Kidney tubule cell (primary cell): ENCODE results near the gene MYH1.

Source experiments
- DNase-seq: peaks from one replicate; pipeline ENCODE4 v3.0.0-alpha.2; 2018; ENCODE audit warnings: low spot score

MYH1 gene

DNA sequence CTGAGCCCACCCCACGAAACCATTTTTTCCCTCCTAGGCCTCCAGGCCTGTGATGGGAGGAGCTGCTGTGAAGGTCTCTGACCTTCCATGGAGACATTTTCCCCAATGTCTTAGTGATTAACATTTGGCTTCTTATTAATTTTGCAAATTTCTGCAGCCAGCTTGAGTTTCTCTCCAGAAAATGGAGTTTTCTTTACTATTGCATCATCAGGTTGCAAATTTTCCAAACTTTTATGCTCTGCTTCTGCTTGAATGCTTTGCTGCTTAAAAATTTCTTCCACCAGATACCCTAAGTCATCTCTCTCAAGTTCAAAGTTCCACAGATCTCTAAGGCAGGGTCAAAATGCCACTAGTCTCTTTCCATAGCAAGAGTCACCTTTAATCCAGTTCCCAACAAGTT is 36.1 kb downstream of the MYH1 start:
- no peak for DNase-seq

DNA sequence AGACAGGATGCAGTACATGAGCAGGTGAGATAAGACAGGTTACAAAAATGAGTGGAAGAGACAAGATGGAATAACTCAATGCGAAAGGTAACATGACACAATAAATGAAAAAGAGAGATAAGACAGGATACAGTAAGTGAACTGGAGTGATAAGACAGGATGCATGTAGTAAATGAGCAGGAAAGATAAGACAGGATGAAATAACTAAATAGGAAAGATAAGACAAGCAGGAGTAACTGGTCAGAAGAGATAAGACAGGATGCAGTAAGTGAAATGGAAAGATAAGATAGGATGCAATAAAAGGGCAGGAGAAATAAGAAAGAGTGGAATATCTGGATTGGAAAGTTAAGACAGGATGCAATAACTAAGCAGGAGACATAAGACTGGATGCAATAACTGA is 40.6 kb downstream of the MYH1 start:
- no peak for DNase-seq

- no peak for DNase-seq
Observed at GRCh38 chr17:10474536-10474935, 43.8 kb downstream of the MYH1 start.

- no peak for DNase-seq
Observed at GRCh38 chr17:10471858-10472257, 46.5 kb downstream of the MYH1 start.

DNA sequence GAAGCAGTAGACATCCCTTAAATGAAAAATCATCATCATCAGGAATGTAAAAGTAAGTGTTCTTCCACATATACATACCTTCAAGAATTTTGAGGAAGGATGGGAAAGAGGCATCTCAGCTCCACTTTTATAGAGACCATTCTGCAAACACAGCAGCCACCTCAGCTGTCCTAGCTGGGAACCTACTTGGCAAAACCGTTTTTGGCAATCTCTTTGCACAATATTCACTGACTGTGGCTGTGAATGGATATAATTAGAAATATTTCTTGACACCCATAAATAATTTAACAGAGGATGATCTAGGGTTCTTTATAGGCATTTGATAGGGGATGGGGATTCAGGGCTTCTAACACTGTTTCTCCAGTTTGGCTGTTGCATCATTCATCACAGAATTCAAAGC is 48.9 kb downstream of the MYH1 start, which contains the start of gene MYH4:
MYH4 (minus strand) TSS at position 101 of the 400 bp plus-strand sequence. CDS start 2,814 bp downstream, outside the sequence.
- DNase-seq, result no peak

DNA sequence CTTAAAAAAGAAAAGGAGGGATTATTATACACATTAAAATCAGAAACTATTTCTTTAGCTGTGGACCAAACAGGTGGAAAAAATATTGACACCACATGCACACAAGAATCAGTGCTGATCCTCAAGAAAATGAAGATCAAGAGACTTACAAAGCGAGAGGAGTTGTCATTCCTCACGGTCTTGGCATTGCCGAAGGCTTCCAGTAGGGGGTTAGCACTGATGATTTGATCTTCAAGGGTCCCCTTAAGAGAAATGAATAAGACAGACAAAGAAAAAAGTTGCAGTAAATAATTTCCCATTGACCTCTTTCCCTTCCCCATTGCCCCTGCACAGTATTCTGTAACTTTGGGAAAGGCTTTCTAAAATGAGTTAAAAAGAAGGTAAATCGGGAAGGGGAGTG is 54.9 kb downstream of the MYH1 start:
- no peak for DNase-seq

- no peak for DNase-seq
Observed at GRCh38 chr17:10460062-10460461, 58.3 kb downstream of the MYH1 start.

DNA sequence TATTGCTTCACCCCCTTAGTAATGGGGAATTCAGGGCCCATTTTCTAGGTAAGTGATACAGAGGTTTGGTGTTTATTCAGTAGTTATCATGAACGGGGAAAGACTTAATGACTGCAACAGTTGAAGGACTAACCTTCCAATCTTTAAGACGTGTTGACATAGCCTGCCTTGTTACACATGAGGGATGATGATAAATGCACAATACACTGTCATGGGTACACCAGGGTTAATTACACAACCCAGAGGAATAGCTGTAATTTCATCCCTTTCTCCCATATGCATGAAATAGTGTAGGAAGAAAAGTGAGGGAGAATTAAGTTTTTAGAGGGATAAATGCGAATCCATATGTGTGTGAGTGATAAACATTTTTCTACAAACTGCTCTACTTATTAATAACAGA is 59.6 kb downstream of the MYH1 start:
- DNase-seq, result no peak

- DNase-seq, result no peak
Observed at GRCh38 chr17:10457952-10458351, 60.4 kb downstream of the MYH1 start.

- peak; percentile 2 for DNase-seq
Observed at GRCh38 chr17:10447026-10447931, 71.1 kb downstream of the MYH1 start.
